ENCODE measurements around the gene CITED1.

GRCh38 chrX:72348247-72348979 lies 42.7 kb upstream of the CITED1 start:
- TF ChIP-seq CTCF (conservative IDR thresholded peaks at IDR 0.05; ENCODE audit: low read length) (no peak), EZH2phosphoT487 (IDR thresholded peaks at IDR 0.05; ENCODE audit: borderline replicate concordance) (no peak)

Measured in Loucy (cell line).